GM12864 (cell line): ENCODE measurements around the gene PHRF1.

Source experiments
- DNase-seq: peaks from one replicate; pipeline ENCODE4 v3.0.0-alpha.2; 2011; ENCODE audit warnings: low read depth
- H3K4me3 ChIP-seq: 2 replicates; pipeline ENCODE4 v1.5.1; 2011; ENCODE audit warnings: mild to moderate bottlenecking, low read depth, low read length, control low read depth
- TF ChIP-seq, protein P1 (sequence below): IDR thresholded peaks from 2 replicates; pipeline ENCODE4 v1.5.1; 2011; ENCODE audit warnings: low read depth, mild to moderate bottlenecking, moderate library complexity, low read length, control low read depth, inconsistent platforms; ENCODE audit errors: missing control alignments

Gene PHRF1

DNA sequence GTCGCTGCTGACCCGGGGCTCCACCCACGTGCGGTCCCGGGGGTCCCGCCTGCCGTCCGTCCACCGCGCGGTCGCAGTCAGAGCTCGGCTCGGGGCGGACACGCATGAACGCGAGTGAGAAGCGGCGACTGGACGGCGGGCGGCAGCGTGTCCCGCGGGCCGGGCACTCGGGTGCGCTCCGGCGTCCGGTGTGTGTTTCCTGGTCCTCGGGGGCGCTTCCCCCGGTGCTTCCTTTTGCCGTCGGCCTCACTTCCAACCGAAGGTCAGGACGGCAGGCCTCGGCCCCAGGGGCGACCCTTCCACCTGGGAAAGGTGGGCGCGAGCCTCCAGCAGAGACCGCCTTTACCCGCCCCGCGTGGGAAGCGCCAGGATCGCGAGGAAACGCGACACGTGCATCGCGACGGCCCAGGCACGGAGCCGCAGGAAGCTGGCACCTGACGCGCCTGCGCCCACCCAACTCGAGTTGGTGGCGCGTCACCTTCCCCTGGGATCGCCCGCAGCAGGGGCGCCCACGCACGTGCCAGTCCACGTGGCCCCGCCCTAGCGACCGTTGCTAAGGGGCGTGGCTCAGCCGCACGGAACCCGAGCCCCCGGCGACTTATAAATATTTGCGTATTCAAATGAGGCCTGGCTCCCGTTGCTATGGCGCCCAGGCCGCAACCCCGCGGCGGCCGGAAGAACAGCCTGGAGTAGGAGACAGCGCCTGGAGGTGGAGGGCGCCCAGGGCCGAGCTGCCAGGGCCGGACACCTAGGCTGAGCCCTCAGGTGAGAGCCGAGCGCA, 39.2 kb upstream of the PHRF1 start, which contains the start of gene LRRC56:
Gene LRRC56 (plus strand): TSS at position 687 of the 781 bp plus-strand sequence. CDS start 3,158 bp downstream, outside the sequence.
- TF ChIP-seq, protein P1, sequence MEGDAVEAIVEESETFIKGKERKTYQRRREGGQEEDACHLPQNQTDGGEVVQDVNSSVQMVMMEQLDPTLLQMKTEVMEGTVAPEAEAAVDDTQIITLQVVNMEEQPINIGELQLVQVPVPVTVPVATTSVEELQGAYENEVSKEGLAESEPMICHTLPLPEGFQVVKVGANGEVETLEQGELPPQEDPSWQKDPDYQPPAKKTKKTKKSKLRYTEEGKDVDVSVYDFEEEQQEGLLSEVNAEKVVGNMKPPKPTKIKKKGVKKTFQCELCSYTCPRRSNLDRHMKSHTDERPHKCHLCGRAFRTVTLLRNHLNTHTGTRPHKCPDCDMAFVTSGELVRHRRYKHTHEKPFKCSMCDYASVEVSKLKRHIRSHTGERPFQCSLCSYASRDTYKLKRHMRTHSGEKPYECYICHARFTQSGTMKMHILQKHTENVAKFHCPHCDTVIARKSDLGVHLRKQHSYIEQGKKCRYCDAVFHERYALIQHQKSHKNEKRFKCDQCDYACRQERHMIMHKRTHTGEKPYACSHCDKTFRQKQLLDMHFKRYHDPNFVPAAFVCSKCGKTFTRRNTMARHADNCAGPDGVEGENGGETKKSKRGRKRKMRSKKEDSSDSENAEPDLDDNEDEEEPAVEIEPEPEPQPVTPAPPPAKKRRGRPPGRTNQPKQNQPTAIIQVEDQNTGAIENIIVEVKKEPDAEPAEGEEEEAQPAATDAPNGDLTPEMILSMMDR: no peak
- peak; percentile 82 for DNase-seq
- H3K4me3 ChIP-seq: peak within 1 kb of the TSS; percentile 73

DNA sequence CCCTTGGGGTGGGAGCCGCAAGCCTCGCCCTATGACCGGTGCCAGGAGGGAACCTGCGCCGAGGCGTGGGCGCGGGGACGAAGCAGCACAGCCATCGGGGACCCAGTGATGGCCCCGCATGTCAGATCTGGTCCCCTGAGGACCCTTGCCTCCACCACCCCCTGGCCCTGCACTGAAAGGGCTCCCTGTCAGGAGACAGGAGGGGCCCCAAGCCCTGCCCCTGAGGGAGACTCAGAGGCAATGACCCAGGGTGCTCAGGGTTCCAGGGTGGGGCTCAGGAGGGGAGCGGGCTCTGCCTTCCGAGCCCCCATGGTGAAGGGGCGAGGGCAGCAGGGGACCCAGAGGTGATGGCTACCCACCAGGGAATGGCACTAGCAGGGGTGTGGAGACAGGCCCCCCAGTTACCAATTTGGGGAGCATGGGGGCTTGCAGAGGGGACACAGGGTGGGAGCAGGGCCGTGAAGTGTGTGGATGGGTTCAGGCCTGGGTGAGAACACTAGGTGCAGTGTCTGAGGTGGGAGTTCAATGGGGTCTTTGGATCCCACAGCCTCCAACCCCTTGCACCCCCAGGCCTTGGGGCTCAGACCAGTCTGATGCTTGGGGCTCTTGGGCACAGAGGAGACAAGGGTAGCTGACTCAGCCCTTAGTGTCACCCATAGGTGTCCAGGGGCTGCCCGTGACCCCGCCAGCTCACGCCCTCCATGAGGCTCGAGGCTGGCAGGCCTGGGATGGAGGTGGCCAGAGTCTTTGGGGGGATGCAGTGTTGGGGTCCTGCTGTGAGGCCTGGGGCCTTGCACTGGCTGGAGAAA, 38.4 kb upstream of the PHRF1 start:
- peak overlapping the region; percentile 73 for H3K4me3 ChIP-seq
- DNase-seq: no peak
- TF ChIP-seq, protein P1: no peak

DNA sequence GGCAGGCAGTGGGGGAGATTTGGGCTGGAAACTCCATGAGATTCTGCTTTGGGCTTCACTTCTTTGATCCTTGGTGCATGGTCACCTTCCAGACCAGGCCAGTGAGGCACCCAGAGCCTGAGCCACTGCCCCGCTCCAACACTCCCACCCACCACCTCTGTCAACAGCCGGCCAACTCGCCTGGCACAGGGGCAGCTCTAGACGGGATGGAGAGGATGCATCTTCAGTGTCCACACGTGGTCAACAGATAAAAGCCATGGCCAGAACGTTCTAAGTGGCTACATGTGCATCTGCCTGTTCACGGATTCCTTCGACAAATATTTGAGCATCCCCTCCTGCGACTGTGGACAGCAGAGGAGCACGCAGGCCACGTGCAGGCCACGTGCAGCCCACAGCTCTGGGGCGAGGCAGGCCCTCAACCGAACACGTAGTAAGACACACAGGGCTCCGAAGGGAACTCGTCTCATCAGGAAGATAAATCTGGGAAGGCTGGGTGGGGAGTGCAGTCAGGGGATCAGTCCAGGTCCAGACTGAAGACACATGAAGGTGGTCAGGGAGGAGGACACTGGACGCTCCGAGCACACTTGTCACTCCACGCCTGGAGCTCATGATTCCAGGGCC, 37.7 kb upstream of the PHRF1 start:
- TF ChIP-seq, protein P1: no peak
- DNase-seq: no peak
- no peak overlapping the region for H3K4me3 ChIP-seq

DNA sequence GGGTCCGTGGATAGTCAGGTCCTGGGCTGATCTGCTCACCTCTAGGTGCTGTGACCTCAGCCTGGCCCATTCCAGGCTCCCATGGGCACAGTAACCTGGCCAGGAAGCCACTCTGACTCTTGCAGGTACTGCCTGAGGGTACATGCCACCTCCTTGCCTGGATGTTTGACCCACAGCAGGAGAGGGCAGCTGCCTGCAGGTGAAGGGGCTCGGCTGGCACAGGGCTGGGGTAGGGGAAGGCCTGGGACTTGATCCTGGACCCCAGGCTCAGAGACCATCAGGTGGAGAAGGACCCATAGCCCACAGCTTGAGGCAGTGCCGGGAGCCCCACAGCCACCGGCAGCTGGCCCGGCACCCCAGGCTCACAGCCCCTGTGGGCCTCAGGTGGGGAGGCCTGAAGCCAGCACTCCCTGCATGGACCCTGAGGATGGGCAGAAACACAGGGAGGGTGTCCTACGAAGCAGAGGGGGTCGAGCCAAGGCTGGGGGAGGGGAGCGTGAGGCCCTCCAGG, 36.2 kb upstream of the PHRF1 start:
- no peak for DNase-seq
- TF ChIP-seq, protein P1: no peak
- no peak overlapping the region for H3K4me3 ChIP-seq

DNA sequence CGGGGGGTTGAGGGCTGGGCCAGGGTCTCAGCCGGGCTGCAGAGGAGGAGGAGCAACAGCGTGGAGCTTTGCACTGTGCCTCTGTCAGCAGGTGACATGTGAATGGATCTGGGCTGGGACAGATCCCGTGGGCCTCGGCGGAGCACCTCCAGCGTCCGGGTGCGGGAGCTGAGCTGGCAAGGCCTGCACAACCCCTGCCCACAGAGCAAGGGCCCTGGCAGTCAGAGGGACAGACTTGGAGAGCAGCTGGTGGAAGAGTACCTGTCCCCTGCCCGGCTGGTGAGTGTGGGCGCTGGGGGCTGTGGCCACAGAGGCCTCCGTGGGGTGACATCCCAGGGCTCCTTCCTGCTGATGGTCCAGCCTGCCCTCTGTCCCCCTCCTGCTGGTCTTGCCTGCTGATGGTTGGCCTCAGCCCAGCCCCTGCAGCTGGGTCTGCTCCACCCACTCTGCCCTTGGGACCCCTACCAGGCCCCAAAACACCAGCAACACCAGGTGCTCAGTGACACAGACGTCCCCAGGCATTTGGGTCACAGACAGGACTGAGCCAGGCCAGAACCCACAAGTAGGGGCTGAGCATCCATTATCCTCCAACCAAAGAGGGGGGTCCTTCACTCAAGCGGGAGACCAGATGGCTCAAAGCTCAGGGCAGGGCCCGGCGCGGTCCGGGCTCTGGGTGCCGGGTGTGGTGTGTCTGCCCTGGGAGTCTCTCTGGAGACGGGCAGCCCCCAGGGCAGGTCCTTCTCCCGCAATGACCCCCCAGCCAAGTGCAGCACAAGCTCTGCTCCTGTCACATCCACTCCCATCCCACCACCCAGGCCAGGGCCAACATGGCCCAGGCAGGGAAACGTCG, 35.5 kb upstream of the PHRF1 start:
- no peak overlapping the region for H3K4me3 ChIP-seq
- TF ChIP-seq, protein P1: no peak
- DNase-seq: no peak

DNA sequence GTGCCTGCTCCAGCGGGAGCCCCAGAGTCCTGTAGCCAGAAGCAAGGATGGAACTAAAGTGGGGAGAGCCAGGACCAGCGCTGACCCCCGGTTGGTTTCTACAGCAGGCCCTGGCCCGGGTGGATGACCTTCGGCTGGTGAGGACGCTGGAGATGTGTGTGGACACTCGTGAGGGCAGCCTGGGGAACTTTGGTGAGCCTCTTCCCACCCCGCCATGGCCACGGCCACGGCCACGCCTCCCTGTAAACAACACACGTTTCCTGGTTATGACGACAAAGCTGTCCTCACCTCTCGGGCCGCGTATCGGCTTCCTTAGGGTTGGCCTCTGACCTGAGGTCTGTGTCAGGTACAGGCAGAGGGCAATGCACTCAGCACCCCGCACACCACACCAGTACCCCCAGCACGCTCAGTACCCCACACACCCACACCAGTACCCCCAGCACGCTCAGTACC, 34.8 kb upstream of the PHRF1 start:
- no peak for DNase-seq
- no peak overlapping the region for H3K4me3 ChIP-seq
- TF ChIP-seq, protein P1: no peak
